Inferior parietal cortex (tissue), 1 donor: Measurements from ENCODE around the gene GPR180.

Experiments
- DNase-seq: peaks from one replicate; pipeline ENCODE4 v3.0.0-alpha.2; 2016; ENCODE audit errors: extremely low spot score

GPR180 gene

DNA sequence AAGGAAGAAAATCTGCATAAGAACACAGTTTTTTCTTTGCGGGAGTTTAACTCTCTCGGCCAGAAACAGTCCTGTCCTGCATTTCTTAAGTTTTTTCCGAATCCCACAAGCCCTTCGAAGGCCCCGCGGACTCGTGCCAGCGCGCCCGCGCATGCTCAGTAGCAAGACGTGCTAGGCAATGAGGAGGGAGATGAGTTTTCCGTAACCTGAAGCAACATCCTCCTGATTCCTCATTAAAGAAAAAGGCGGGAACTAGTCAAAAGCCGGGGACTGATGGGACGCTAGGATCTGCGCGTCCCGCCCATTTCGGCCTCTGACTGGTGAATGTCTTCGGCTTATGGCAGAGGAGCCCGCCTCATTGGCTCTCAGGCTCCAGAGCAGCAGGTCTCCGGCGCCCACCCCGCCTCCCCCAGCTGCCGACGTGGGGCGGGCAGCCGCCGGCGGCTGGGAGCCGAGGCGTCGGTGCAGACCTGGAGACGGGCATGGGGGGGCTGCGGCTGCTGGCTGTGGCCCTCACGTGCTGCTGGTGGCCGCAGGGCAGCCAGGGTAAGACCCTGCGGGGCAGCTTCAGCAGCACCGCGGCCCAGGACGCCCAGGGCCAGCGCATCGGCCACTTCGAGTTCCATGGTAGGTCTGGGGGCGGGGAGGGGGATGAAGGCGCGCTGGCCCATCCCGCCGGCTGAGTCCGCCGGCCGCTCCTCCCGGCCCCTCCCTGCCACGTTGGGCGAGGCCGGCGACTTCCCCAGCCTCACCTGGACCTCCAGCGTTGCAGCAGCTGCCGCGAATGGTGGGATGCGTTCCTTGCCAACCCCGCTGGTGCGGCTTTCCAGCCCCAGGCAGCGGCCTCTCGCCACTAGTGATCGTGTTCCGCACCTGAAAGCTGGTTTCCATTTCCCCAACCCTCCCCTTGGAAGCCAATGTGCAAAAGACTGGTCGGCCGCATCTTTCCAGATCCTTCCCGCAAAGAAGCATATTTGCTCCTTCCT, at the start of gene GPR180:
Gene GPR180 (plus strand): TSS at position 412 of the 986 bp plus-strand sequence. CDS start 71 bp downstream, at position 483.
- peak; percentile 97 for DNase-seq

GRCh38 chr13:94552095-94552494, 49.6 kb upstream of the GPR180 start:
- no peak for DNase-seq

DNA sequence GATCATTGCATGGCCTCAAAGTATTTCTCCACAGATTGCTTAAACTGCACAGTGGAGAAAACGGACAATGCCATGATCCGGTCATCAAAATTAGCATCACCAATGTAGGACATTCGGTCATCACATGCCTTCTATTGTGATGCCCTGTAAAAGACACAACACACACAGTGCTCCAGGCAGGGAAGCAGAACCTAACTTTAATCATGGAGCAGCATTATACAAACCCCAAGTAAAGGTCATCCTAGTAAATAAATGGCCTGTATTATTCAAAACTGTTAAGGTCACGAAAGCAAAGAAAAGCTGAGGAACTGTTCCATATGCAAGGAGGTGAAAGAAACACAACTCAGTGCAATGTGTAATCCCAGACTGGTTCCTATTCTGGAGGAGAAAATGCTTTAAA, 47.9 kb upstream of the GPR180 start:
- DNase-seq, result no peak

- no peak for DNase-seq
Observed at GRCh38 chr13:94556041-94556440, 45.6 kb upstream of the GPR180 start.

GRCh38 chr13:94556621-94557020, 45.0 kb upstream of the GPR180 start:
- no peak for DNase-seq

DNA sequence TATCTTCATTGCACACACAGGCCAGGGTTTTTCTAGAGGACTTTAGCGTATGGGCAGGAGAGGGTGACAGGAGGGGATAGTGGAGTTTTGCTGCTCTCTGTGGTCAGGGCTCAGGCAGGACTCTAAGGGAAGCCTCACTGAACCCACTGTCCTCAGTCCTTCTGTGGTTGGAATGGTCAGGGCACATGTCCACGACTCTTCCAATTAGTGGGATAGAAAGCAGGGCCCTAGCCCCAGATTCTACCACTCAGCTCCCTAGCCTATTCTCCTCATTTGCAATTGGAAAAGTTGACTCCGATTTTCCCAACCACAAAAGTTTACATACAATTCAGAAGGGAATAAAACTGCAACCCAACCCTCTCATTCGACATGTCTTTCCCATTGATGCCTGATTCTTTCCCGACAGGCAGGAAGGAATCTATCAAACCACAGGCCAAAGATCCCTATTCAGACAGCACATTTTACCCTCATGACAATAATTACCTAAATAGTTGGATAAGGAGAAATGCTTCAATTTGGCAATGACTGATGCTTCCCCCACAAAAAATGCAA, 43.9 kb upstream of the GPR180 start:
- no peak for DNase-seq

DNA sequence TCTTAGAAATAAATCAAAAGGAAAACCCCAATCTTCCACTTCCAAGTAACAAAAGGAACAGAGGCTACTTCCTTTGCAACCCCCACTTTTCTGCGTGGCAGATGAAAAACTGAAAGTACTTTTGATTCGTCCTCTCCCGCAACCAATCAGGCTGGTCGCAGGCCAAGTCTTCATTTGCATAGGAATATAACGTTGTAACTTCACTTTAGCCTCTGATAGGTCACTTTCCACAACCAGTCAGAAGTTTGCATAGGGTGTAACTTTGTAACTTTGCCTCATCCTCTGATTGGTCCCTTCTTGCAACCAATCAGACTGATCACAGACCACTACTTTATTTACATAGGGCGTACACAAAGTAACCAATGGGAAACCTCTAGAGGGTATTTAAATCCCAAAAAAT, 42.9 kb upstream of the GPR180 start:
- no peak for DNase-seq

DNA sequence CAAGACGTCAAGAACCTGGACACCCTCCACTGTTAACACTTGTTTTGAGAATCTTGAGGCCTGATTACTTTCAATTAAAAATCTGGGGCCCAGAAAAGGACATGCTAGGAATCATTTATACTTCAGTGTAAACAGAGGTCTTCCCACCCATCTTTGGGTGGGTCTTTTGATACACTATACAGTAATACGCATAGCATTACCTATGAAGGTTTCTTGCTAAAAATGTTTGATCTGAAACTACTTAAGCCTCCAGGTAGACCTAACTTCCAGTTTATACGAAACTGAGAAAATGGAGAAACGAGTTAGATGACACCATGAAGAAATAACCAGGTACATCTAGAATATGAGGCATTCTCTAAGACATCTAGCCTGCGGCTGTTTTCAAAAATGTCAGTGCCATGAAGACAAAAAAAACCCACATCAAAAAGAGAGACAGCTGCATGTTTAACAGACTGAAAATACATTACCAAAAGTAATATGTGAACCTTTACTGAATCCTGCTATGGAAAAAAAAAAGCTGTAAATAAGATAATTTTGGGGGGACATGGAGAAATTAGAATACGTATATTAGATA, 42.3 kb upstream of the GPR180 start:
- DNase-seq, result no peak

GRCh38 chr13:94560116-94560515, 41.5 kb upstream of the GPR180 start:
- no peak for DNase-seq

GRCh38 chr13:94561126-94561525, 40.5 kb upstream of the GPR180 start:
- DNase-seq, result no peak

DNA sequence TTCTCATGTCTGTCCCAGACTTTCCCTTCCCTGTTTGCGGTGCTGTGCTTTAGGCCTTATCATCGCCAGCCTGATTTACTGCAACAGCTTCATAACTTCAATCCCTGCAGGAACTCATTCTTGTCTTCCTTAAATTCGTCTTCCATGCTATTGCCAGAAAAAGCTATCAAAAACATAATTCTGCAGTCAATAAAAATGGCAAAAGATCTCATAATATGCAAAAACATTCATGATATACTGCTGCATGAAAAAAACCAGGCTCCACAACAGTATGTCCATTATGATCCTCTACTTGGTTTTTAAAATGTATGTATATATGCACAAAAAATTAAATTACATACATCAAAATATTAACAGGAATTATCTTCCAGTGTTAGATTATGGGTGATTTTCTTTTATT, 34.1 kb upstream of the GPR180 start:
- DNase-seq, result no peak

- DNase-seq, result no peak
Observed at GRCh38 chr13:94568443-94568842, 33.2 kb upstream of the GPR180 start.

GRCh38 chr13:94569615-94570014, 32.0 kb upstream of the GPR180 start:
- DNase-seq, result no peak

GRCh38 chr13:94579063-94579462, 22.6 kb upstream of the GPR180 start:
- DNase-seq, result no peak

DNA sequence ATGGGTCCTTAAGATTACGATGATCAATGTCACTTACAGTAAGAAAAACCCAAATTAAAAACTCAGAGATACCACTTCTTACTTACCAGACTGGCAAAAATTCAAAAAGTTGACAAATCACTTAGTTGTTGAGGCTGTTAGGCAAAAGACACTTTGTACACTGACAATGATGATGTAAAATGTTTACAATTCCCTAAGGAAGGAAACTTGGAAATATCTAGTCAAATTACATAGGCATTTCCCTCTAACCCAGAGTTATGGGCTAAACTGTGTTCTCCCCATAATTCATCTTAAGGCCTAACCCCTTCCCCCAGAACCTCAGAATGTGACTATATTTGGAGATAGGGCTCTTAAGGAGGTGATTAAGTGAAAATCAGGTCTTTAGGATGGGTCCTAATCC, 17.7 kb upstream of the GPR180 start:
- no peak for DNase-seq

- no peak for DNase-seq
Observed at GRCh38 chr13:94585543-94586101, 16.0 kb upstream of the GPR180 start.

DNA sequence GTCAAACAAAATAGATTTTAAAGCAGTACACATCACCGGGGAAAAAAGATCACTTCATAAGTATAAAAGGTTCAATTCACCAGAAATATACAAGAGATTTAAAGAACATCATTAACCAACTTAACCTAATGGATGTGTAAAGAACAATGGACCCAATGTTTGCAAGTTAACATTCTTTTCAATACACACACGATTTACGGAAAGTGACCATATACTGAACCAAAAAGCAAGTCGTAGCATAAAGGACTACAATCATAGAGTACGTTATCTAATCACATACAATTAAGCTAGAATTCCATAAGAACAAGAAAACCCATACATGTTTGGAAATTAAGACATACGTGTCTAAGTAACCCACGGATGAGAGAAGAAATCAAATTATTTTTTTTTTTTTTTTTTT, 15.3 kb upstream of the GPR180 start:
- DNase-seq, result no peak

DNA sequence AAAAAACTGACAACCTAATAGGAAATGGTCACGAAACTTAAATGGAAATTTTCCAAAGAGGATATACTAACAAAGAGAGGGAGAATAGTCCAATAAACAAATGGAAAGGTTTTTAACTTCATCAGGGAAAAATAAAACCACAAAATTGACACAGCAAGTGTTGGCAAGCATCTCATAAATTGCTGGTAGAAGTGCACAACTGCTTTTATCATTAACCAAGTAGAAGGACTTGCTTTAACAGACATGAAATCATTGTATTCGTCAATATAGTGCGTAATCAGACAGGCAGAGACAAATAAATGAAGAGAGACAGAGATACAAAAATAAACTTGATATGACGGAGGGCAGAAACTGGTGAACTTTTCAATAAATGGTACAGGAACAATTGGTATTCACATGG, 13.1 kb upstream of the GPR180 start:
- DNase-seq, result no peak

DNA sequence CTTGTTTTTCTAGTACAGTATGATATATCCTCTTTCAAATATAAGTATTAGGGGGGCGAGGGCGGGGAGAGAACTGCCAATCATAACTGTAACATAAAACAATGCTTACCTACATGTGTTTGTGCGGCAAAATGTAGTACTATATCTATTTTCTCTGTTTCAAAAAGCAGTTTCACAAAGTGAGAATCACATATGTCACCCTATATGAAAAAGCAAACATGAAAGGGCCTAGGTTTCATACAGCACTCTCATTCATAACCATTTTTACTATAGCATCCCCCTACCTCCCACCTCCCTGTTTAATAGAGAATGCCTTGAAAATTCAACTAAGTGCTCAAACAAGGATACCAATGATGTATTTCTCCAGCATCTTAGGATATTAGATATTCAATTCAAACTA, 10.9 kb upstream of the GPR180 start:
- DNase-seq, result no peak

DNA sequence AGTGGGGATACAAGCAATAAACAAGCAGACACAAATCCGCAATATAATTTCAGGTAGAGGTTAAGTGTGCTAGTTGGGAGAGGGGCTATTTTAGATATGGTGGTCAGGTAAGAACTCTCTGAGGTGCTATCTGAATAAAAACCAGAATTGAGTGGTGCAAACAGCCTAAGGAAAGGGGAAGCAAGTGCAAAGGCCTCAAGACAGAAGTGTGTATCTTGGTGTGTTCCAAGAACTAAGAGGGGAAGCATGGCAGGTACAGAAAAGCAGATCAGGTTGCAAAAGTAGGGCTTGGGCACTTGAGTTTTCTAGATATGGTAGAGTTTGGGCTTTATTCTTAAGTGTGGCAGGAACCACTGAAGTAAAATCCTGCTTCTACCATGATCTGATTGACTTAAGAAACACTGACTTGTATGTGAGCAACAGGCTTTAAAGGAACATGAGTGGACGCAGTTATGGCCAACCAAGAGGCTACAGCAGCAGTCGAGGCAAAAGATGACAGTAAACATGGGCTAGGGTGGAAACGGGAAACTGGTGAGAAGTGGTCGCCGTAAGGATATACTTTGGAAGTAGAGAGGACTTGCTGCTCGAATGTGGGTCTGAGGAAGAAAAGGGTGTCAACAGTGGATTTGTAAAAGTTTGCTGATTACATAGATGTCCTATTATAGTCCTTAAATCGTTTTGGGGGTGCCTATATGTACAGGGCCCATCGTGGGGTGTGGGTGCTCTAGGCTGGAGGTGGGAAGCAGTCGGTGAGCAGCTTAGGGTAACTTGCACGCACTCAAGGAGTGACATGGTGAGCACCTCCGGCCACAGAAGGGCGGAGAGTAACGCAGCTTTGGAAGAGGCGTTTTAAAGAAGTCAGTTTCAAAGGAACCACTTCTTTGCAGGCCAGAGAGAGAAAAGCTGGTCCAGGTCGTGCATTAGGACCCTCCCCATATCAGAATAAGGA, 6.4 kb upstream of the GPR180 start:
- no peak for DNase-seq

GRCh38 chr13:94595950-94596574, 5.6 kb upstream of the GPR180 start, which contains the start of gene TGDS:
TGDS (minus strand) TSS chr13:94596152; CDS start chr13:94596136, 16 bp downstream.
- DNase-seq, result peak; percentile 88
